Stimulated activated CD8-positive, alpha-beta memory T cell treated with anti-CD3 and anti-CD28 coated beads, Interleukin-4, amount 100 ng/mL, for 4 hours (primary cell): ENCODE data around the gene SARM1.
"Not testable (repeated sequence)": the region's sequence is repeated elsewhere in the genome, so short reads cannot be mapped to it uniquely, and the experiment has no call there.

ENCODE experiments used
- DNase-seq, 2 donors: peaks; one replicate each; pipeline ENCODE4 v3.0.0-alpha.2; 2020; ENCODE audit warnings: low read depth in 2 of 2, low spot score in 1 of 2

The SARM1 gene

DNA sequence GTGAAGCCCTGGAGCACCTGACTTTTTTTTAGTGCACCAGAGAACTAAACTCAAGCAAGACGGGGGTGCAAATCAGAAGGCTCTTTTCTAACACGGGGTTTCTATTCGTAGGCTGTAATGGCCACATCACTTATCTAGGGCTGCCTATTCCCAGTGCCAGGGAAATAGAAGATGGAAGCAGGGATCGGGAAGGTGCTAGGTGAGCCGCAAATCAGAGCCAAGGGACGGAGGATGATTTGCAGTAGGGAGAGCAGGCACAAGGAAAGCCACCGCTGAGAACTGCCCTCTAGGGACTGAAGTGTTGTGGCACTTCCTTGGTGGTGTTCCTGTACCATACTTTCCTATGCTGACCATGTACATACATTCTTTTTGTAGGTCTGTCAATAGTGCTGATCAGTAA is 42.3 kb downstream of the SARM1 start:
- DNase-seq: no peak

DNA sequence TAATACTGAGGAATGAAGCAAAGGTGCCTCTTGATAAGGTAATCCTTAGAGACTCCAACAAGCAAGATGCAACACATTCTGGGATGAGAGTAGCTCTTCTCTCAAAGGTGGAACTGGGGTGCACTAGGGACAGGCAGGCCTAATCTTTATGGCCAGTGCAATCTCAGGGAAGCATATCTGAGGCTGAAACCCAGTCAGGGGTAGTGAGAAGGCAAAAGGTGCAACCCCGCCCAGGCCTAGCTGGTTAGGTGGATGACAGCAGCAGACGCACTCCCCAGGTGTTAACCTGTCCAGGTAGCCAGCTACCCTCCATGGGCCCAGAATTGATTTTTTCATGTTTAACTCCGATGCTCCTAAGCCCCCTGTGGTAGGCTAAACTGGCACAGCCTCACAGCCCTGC is 44.4 kb downstream of the SARM1 start:
- no peak for DNase-seq

DNA sequence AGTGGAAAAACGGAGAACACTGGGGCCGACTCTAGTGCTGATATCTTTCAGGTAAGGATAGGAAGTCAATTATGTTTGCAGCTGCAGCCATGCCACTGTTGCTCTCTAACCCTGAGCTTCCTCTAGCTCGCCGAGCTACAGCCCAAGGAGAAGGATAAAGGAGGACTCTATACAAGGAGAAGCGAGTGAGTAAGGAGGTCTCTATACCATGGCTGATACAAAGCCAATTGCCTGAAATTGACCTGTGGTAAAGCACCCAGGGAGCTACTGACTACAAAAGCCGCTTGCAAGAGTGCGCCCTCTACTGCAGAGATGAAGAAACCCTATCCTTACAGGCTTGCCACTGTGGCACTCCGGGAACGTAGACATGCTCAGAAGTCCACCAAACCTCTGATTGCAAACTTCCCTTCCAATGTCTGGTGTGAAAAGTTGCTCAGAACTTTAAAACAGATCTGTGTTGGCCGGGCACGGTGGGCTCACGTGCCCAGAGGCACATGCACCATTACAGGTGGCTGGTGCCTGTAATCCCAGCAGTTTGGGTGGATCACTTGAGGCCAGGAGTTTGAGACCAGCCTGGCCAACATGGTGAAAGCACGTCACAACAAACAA is 45.3 kb downstream of the SARM1 start:
- no peak for DNase-seq

DNA sequence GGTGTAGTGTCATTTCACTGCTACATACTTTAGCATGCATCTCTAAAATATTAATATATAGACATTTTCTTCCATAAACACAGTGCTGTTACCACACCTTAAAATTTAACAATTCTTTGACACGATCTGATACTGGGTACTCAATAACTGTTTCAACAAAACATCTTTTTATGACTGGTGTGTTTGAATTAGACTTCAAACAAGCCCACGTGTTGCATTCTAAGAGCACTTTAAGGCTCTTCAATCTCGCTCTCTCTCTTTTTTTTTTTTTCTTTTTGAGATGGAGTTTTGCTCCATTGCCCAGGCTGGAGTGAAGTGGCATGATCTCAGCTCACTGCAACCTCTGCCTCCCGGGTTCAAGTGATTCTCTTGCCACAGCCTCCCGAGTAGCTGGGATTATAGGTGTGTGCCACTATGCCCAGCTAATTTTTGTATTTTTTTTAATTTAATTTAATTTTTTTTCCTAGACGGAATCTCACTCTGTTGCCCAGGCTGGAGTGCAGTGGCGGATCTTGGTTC is 50.4 kb downstream of the SARM1 start:
- DNase-seq: no peak

DNA sequence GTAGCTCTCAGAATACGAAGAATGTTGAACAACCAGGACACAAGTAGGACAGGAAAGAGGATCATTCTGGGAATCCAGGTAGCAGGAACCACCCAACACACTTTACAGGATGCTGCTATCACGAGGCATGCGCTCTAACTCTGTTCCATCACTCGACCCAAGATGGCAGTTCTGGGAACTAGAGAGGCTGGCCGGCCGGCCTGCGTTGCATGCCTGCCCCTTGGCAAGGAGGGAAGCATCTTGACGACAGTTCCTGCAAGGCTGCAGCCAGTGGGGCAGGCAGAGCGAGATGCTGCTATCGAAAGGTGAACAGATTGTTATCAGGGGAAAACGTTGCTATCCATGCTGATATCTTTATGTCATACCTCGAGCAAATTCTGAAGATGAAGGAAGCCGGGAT is 53.7 kb downstream of the SARM1 start:
- DNase-seq: no peak

DNA sequence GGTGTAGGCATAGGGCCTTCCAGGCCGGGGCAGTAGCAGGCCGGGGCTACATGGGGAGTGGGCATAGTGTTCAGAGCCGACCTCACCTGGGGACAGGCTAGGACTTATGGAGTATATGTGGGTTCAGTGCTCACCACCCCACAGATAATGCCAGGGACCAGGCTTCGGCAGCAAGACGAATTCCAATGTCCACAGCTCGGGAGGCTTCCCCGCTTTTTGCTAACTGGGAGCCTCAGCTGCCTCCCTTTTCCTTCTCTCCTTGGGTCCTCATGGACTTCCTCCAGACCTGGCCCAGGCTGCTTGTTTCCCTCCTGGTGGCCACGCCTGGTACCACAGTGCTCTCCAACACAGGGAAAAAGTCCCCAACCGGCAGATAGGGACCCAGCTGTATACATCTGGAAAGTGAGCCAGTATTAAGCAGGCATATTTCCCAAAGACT is 54.6 kb downstream of the SARM1 start:
- no peak for DNase-seq

DNA sequence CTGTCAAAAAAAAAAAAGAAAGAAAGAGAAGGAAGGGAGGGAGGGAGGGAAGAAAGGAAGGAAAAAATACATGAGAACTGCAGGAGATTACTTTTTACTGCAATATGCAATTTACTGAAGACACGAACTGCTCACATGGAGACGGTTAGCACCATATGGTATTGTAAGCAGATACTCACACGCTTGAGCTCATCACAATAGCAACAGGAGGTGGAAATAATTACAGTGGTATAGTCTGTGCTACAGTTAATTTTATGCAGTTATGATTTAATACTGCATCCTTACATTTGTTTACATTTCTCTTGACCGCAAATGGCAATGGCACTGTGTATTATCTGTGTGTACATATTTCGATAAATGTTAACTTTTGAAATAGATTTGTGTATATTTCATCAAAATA is 55.9 kb downstream of the SARM1 start:
- DNase-seq: no peak

DNA sequence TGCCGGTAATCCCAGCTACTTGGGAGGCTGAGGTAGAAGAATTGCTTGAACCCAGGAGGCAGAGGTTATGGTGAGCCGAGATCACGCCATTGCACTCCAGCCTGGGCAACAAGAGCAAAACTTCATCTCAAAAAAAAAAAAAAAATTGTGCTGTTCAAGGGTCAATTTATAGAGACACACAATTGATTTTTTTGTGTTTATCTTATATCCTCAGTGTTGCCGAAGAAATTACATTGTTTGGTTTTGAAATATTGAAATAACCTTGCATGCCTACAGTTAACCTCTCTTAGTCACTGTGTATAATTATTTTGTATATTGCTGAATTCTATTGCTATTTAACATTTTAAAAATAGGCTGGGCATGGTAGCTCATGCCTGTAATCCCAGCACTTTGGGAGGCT is 56.5 kb downstream of the SARM1 start:
- not testable (repeated sequence) for DNase-seq

DNA sequence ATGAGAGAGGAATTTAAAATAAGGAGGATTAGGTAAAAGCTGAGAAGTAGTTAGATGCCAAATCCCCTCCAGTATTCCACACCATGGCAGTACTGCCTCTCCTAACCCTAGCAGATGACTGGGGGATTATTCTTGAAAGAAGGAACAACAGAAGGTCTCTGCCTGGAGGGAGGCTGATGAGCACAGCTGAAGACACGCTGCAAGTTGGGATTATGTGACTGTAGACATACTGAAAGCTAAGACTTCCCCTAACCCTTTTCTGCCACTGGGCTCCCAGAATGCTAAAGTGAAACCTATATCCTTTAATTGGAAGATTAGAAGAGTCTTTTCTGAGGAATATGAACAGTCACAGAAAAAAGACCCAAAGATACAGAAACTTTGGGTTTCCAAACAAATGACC is 62.2 kb downstream of the SARM1 start:
- no peak for DNase-seq

DNA sequence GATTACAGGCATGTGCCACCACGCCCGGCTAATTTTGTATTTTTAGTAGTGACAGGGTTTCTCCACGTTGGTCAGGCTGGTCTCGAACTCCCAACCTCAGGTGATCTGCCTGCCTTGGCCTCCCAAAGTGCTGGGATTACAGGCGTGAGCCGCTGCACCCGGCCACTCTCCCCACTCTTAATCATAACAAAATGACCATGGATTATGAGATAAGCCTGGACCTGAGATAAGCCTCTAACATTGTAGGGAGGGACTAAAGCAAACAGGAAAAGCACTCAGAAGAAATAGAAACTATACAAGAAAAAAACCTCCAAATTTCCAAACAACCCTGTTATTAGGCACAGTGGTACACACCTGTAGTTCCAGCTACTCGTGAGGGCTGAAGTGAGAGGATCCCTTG is 62.8 kb downstream of the SARM1 start:
- not testable (repeated sequence) for DNase-seq

DNA sequence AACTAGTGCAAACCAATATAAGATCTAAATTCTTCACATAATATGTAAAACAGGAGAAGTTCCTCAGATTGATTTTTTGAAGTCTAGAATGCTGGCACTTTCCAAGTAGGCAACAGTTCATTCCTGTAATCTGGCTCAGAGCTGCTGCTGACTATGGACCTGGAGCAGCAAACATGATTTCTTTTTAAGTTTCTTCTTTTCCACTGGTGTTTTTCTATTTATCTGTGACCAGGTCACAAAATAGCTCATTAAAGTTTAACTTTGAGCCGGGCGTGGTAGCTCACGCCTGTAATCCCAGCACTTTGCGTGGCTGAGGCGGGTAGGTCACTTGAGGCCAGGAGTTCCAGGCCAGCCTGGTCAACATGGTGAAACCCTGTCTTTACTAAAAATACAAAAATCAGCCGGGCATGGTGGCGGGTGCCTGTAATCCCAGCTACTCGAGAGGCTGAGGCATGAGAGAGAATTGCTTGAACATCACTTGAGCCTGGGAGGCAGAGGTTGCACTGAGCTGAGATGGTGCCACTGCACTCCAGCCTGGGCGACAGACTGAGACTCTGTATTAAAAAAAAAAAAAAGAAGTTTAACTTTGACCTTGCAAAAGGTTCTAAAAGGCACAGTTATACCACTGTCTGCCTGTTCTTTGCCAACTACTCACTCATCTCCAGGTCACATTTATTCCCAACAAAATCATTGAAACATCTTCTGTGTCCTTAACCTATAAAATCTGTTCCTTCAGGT is 72.6 kb downstream of the SARM1 start:
- no peak for DNase-seq

DNA sequence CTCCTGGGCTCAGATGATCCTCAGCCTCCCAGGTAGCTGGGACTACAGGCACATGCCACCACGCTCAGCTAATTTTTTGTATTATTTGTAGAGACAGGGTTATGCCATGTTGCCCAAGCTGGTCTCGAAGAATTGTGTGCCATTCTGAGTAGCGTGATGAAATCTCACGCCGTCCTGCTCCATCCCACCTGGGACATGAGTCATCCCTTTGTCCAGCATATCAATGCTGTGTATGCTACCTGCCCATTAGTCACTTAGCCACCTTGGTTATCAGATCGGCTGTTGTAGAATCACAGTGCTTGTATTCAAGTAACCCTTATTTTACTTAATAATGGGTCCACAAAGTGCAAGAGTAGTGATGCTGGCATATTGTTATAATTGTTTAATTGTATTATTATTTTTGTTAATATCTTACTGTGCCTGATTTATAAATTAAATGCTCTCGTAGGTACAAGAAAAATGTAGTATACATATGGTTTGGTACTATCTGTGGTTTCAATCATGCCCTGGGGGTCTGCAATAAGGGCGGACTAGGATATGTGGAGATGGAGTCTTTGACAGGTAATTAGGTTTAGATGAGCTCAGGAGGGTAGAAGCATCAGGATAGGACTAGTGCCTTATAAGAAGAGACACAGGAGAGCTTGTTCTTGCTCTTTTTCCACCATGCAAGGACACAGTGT is 75.4 kb downstream of the SARM1 start:
- no peak for DNase-seq

DNA sequence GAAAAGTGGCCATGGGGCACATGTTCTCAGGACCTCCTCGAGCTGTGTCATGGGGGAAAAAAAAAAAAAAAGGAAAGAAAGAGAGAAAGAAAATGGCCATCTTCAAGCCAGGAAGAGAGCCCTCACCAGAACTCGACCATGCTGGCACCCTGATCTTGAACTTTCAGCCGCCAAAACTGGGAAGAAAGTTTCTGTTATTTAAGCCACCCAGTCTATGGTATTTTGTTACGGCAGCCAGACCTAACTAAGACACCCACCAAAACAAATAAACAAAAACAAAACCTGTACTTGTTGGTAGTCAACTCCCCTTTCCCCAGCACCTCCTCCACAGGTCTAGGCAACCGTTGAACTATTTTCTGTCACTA is 75.9 kb downstream of the SARM1 start:
- DNase-seq: no peak

DNA sequence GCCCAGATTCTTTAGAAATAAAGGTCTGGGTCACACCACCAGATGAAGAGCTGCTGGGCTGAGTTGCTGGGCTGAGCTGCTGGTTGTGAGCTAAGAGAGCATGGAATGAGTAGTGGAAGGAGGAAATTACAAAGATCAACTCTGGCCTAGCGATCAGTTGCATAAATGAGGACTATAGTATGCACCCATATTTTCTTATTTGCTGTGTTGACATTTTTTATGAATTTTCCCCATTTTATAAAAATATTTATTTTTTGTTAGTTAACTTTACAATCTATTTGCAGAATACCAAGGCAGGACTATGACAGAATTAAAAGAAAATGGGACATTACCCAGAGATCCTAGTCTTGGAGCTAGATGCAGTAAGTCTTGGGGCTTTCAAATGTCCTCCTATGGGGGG is 78.4 kb downstream of the SARM1 start:
- no peak for DNase-seq
